PC-9 (cell line): Measurements from ENCODE around the gene SPSB2. TPM values are rescaled to one million over a fixed set of nuclear protein-coding genes. Genes with fewer than 3 reads are reported as not detected.

Source experiments
- BruUV-seq: library from RNA; stranded (reverse); fragments of 400-500 nt; replicated peaks from 2 replicates; lab custom pipeline; 2021; lab: Mats Ljungman, UMichigan
- CTCF ChIA-PET: fragments of 300-600 bp; sonication (Branson Sonifier 250); formaldehyde crosslinking; loops from one replicate; lab custom pipeline; 2022; ENCODE audit warnings: antibody characterized with exemption; lab: Charles Lee
- POLR2A ChIA-PET: fragments of 300-600 bp; sonication (Branson Sonifier 250); formaldehyde crosslinking; loops from one replicate; lab custom pipeline; 2022; ENCODE audit warnings: antibody characterized with exemption; ENCODE audit not compliant: unreplicated experiment; lab: Charles Lee
- DNase-seq, 2 experiments: peaks; one replicate each; pipeline versions ENCODE4 v3.0.0 to v3.0.0-alpha.2; 2015 to 2022; ENCODE audit warnings: mixed read lengths in 1 of 2
- H2AFZ ChIP-seq: fragments of 200-600 bp; sonication (generic); 2 replicates; pipeline ENCODE4 v1.8.1; 2017; ENCODE audit warnings: antibody characterized with exemption
- H3F3A ChIP-seq: fragments of 200-600 bp; sonication (generic); 2 replicates; pipeline ENCODE4 v1.8.1; 2017; ENCODE audit warnings: antibody characterized with exemption, mild to moderate bottlenecking, low read depth; ENCODE audit not compliant: insufficient read depth
- H3K27ac ChIP-seq: fragments of 200-600 bp; sonication (generic); 2 replicates; pipeline ENCODE4 v1.6.1; 2016; ENCODE audit warnings: mixed run types
- H3K27me3 ChIP-seq: fragments of 200-600 bp; sonication (generic); 2 replicates; pipeline ENCODE4 v1.6.1; 2016; ENCODE audit warnings: low read depth, mixed run types; ENCODE audit not compliant: insufficient read depth
- H3K36me3 ChIP-seq: fragments of 200-600 bp; sonication (generic); 2 replicates; pipeline ENCODE4 v1.6.1; 2016; ENCODE audit warnings: low read depth, mixed run types
- H3K4me1 ChIP-seq: fragments of 200-600 bp; sonication (generic); replicated peaks from 2 replicates; pipeline ENCODE4 v1.6.1; 2016; ENCODE audit warnings: mixed run types; ENCODE audit not compliant: insufficient read depth
- H3K4me2 ChIP-seq: fragments of 200-600 bp; sonication (generic); 2 replicates; pipeline ENCODE4 v1.6.1; 2017; ENCODE audit warnings: mixed run types
- H3K4me3 ChIP-seq: fragments of 200-600 bp; sonication (generic); 2 replicates; pipeline ENCODE4 v1.6.1; 2016; ENCODE audit warnings: mixed run types
- H3K79me2 ChIP-seq: fragments of 200-600 bp; sonication (generic); 2 replicates; pipeline ENCODE4 v1.6.1; 2017; ENCODE audit warnings: low read depth, mixed run types
- H3K9me2 ChIP-seq: fragments of 200-600 bp; sonication (generic); 2 replicates; pipeline ENCODE4 v1.8.1; 2017; ENCODE audit warnings: mild to moderate bottlenecking; ENCODE audit not compliant: insufficient read depth
- H3K9me3 ChIP-seq: fragments of 200-600 bp; sonication (generic); 2 replicates; pipeline ENCODE4 v1.8.1; 2016; ENCODE audit warnings: low read depth; ENCODE audit not compliant: insufficient read depth
- H4K20me1 ChIP-seq: fragments of 200-600 bp; sonication (generic); 2 replicates; pipeline ENCODE4 v1.8.1; 2017; ENCODE audit not compliant: insufficient read depth
- EZH2 ChIP-seq: fragments of 200-600 bp; sonication (generic); IDR thresholded peaks from 2 replicates; pipeline ENCODE4 v1.8.0; 2017; ENCODE audit warnings: antibody characterized with exemption, low read depth
- intact Hi-C: fragments of 100-400 bp; cut with micrococcal nuclease; formaldehyde crosslinking; loops from one replicate; pipeline ENCODE4 v1.10.0; 2022; ENCODE audit not compliant: unreplicated experiment
- total RNA-seq: library from RNA; stranded (reverse); gene quantifications from 2 replicates; pipeline ENCODE4 v1.2.3, GENCODE V29; 2021
- TF ChIP-seq, protein P1 (sequence below): fragments of 200-600 bp; sonication (generic); conservative IDR thresholded peaks from 2 replicates; pipeline ENCODE4 v1.6.1; 2017; ENCODE audit warnings: mixed run types, antibody characterized with exemption, mild to moderate bottlenecking, moderate library complexity

The SPSB2 gene
- total RNA-seq, 1 experiment from 2014 or later: 28.9 TPM

- Histone ChIP-seq H3K4me3 (no peak overlapping the region), H2AFZ (no peak overlapping the region), H3K4me1 (no peaks in the 10 kb centered on the region), H4K20me1 (no peaks in the 10 kb centered on the region), H3K27me3 (peaks cover 80% of the 10 kb centered on the region), H3K79me2 (no peaks in the 10 kb centered on the region), H3K9me2 (no peaks in the 10 kb centered on the region), H3K4me2 (peak overlapping the region; percentile 61; the same call in 1 of the 2 replicates), H3K27ac (no peak overlapping the region), H3K36me3 (no peaks in the 10 kb centered on the region), H3K9me3 (no peaks in the 10 kb centered on the region), H3F3A (no peaks in the 10 kb centered on the region; the same call in 1 of the 2 replicates)
- ChIA-PET POLR2A (interaction anchor here (0.7 kb wide), 1 partner anchor 44 kb away, joined by 4 read pairs; no protein-coding TSS in a partner anchor), CTCF (interaction anchor here (1.3 kb wide), 1 partner anchor 76 kb away, joined by 5 read pairs; no protein-coding TSS in a partner anchor)
- BruUV-seq: no TSS peak
- intact Hi-C loops: loop anchor here (5.0 kb wide), 2 partner anchors 142 to 262 kb away; partner anchors contain the start of genes NOP2 and ZNF384
- DNase-seq: no peak
- no peak; the same call in 1 of the 2 replicates for TF ChIP-seq EZH2
- TF ChIP-seq, protein P1, sequence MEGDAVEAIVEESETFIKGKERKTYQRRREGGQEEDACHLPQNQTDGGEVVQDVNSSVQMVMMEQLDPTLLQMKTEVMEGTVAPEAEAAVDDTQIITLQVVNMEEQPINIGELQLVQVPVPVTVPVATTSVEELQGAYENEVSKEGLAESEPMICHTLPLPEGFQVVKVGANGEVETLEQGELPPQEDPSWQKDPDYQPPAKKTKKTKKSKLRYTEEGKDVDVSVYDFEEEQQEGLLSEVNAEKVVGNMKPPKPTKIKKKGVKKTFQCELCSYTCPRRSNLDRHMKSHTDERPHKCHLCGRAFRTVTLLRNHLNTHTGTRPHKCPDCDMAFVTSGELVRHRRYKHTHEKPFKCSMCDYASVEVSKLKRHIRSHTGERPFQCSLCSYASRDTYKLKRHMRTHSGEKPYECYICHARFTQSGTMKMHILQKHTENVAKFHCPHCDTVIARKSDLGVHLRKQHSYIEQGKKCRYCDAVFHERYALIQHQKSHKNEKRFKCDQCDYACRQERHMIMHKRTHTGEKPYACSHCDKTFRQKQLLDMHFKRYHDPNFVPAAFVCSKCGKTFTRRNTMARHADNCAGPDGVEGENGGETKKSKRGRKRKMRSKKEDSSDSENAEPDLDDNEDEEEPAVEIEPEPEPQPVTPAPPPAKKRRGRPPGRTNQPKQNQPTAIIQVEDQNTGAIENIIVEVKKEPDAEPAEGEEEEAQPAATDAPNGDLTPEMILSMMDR: no peak
These were observed 43.4 kb downstream of the SPSB2 start for GRCh38 chr12:6829536-6830220.

DNA sequence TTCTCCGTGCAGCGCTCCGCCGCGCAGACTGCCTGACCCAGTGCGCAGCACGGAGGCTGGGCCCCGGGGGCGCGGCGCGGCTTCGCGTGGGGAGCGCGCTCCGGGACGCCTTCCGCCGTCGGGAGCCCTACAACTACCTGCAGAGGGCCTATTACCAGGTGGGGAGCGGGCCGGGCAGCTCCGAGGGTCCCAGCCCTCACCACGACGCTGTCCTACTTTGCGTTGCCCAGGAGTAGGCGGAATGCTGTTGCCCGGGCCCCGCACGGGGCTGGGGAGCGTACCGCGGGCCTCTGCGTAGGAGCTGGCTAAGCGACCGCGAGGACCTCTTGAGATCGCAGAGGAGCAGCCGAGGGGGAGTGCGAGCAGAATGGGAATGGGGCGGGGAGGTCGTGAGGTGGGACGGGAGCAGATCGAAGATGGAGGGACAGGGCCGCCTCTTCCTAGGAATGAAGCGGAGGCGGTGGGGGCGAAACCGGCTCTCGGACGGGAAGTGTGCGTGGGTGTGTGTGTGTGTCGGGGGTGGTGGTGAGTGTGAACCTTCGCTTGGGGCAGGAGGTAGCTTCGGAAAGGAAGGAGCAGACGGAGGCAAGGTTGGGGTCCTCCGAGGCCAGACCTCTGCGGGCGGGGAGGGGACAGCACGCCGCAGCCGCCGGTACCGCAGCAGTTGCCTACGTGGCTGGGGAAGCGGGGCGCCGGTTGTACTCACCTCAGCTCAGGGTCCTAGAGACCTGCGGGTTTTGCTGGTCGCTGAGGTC is 44.1 kb downstream of the SPSB2 start:
- H3K9me2 ChIP-seq: no peaks in the 10 kb centered on the region
- H3F3A ChIP-seq: no peaks in the 10 kb centered on the region; the same call in 1 of the 2 replicates
- no peaks in the 10 kb centered on the region for H3K9me3 ChIP-seq
- DNase-seq: no peak
- H4K20me1 ChIP-seq: no peaks in the 10 kb centered on the region
- intact Hi-C loops: loop anchor here (5.0 kb wide), 2 partner anchors 142 to 262 kb away; partner anchors contain the start of genes NOP2 and ZNF384
- CTCF ChIA-PET: interaction anchor here (1.3 kb wide), 1 partner anchor 75 kb away, joined by 5 read pairs; no protein-coding TSS in a partner anchor
- BruUV-seq: no TSS peak
- no peak overlapping the region; the same call in 1 of the 2 replicates for H2AFZ ChIP-seq
- H3K4me2 ChIP-seq: peak overlapping the region; percentile 61
- peak overlapping the region; percentile 13; the same call in 1 of the 2 replicates for H3K4me3 ChIP-seq
- H3K27ac ChIP-seq: no peak overlapping the region
- POLR2A ChIA-PET: interaction anchor here (0.7 kb wide), 1 partner anchor 44 kb away, joined by 4 read pairs; no protein-coding TSS in a partner anchor
- H3K27me3 ChIP-seq: peaks cover 88% of the 10 kb centered on the region
- no peaks in the 10 kb centered on the region for H3K4me1 ChIP-seq
- TF ChIP-seq, protein P1: no peak
- peak; percentile 99 for TF ChIP-seq EZH2
- no peaks in the 10 kb centered on the region for H3K36me3 ChIP-seq
- H3K79me2 ChIP-seq: no peaks in the 10 kb centered on the region
